HCT116 (cell line): ENCODE results near the gene LRRC61.
A peak's percentile ranks its signal among the peaks of the same experiment; 100 is the strongest.

Experiments used
- EZH2 ChIP-seq: fragments of 200-600 bp; sonication (generic); IDR thresholded peaks from 2 replicates; pipeline ENCODE4 v1.6.1; 2017; ENCODE audit warnings: antibody characterized with exemption, mixed run types
- EZH2phosphoT487 ChIP-seq: fragments of 200-600 bp; IDR thresholded peaks from 2 replicates; pipeline ENCODE4 v1.6.1; 2018; ENCODE audit warnings: antibody characterized with exemption, borderline replicate concordance
- POLR2A ChIP-seq: IDR thresholded peaks from 2 replicates; pipeline ENCODE4 v1.7.0; 2011; ENCODE audit warnings: borderline replicate concordance; ENCODE audit not compliant: insufficient read depth, insufficient read length; ENCODE audit errors: extremely low read depth
- SP1 ChIP-seq: IDR thresholded peaks from 2 replicates; pipeline ENCODE4 v1.6.1; 2012; ENCODE audit warnings: low read depth
- TCF7L2 ChIP-seq: IDR thresholded peaks from 2 replicates; pipeline ENCODE4 v1.7.0; 2011; ENCODE audit warnings: borderline replicate concordance, inconsistent platforms; ENCODE audit not compliant: insufficient read depth, insufficient read length; ENCODE audit errors: extremely low read depth
- TF ChIP-seq, protein P1 (sequence below), 3 experiments: fragments of 200-600 bp in 1 of 3; sonication (generic) in 1 of 3; IDR thresholded peaks in 2 of 3; conservative IDR thresholded peaks in 1 of 3; 2 replicates each; pipeline ENCODE4 v1.5.1; 2012 to 2017; ENCODE audit warnings: low read depth in 2 of 3, low read length in 2 of 3, antibody characterized with exemption in 1 of 3, borderline replicate concordance in 1 of 3, control low read depth in 1 of 3, mild to moderate bottlenecking in 1 of 3, mixed read lengths in 1 of 3, mixed run types in 1 of 3, moderate library complexity in 1 of 3; ENCODE audit not compliant: insufficient read depth in 1 of 3
- TF ChIP-seq, protein P2 (sequence below): IDR thresholded peaks from 2 replicates; pipeline ENCODE4 v1.6.1; 2012

DNA sequence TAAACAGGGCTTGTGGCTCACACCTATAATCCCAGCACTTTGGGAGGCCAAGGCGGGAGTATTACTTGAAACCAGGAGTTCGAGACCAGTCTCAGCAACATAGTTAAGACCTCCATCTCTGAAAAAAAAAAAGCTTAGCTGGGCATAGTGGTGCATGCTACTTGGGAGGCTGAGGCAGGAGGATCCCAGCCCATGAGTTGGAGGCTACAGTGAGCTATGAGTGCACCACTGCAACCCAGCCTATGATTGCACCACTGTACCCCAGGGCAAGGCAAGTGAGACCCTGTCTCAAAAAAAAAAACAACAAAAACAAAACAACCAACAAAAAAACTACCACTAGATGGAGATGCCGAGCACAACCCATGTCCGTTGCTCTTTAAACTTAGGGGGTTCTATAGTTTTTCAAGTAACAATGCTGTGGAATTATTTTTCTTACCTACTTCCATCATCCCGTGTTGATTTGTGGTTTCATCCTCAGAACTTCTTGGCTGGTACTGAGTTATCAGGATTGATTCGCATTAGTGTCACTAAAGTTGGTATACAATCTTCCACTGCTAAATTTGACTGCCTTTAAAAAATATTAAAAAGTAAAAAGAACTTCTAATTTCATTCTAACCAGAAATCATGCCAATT, 33.2 kb downstream of the LRRC61 start:
- TF ChIP-seq, protein P1, sequence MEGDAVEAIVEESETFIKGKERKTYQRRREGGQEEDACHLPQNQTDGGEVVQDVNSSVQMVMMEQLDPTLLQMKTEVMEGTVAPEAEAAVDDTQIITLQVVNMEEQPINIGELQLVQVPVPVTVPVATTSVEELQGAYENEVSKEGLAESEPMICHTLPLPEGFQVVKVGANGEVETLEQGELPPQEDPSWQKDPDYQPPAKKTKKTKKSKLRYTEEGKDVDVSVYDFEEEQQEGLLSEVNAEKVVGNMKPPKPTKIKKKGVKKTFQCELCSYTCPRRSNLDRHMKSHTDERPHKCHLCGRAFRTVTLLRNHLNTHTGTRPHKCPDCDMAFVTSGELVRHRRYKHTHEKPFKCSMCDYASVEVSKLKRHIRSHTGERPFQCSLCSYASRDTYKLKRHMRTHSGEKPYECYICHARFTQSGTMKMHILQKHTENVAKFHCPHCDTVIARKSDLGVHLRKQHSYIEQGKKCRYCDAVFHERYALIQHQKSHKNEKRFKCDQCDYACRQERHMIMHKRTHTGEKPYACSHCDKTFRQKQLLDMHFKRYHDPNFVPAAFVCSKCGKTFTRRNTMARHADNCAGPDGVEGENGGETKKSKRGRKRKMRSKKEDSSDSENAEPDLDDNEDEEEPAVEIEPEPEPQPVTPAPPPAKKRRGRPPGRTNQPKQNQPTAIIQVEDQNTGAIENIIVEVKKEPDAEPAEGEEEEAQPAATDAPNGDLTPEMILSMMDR (IDR thresholded peaks at IDR 0.05 in 2 of 3, conservative IDR thresholded peaks at IDR 0.05 in 1 of 3; ENCODE audit: borderline replicate concordance in 1 of 3, insufficient read depth in 1 of 3, low read depth in 2 of 3, low read length in 2 of 3) = peak; percentile 60 to 82 (median 77); a peak in 5 of 6 replicates
- TF ChIP-seq EZH2phosphoT487 (no peak), EZH2 (no peak), TCF7L2 (no peak), SP1 (no peak), POLR2A (no peak)
- TF ChIP-seq, protein P2, sequence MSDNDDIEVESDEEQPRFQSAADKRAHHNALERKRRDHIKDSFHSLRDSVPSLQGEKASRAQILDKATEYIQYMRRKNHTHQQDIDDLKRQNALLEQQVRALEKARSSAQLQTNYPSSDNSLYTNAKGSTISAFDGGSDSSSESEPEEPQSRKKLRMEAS = no peak
